Kidney epithelial cell (primary cell): ENCODE data around the gene PIBF1. TPM values are rescaled to one million over a fixed set of nuclear protein-coding genes. Genes with fewer than 3 reads are reported as not detected.
"Not testable (repeated sequence)": the region's sequence is repeated elsewhere in the genome, so short reads cannot be mapped to it uniquely, and the experiment has no call there.

Experiments
- DNase-seq: peaks from one replicate; pipeline ENCODE4 v3.0.0-alpha.2; 2010; ENCODE audit warnings: low read depth
- H3K27me3 ChIP-seq: 2 replicates; pipeline ENCODE4 v1.6.0; 2011; ENCODE audit warnings: low read length; ENCODE audit not compliant: control insufficient read depth, insufficient read depth
- H3K36me3 ChIP-seq: 2 replicates; pipeline ENCODE4 v1.5.1; 2011; ENCODE audit warnings: low read length; ENCODE audit not compliant: control insufficient read depth, insufficient read depth
- H3K4me3 ChIP-seq: 2 replicates; pipeline ENCODE4 v1.5.1; 2011; ENCODE audit warnings: low read depth, mild to moderate bottlenecking, control low read depth, low read length
- total RNA-seq: library from RNA; depleted of rRNA; stranded (reverse); fragments of >200 nt; gene quantifications from 2 replicates; pipeline ENCODE4 v1.2.3, GENCODE V29; 2015
- TF ChIP-seq, protein P1 (sequence below): IDR thresholded peaks from 2 replicates; pipeline ENCODE4 v1.5.1; 2011; ENCODE audit warnings: mild to moderate bottlenecking, moderate library complexity, low read length, control low read depth, inconsistent platforms; ENCODE audit not compliant: insufficient read depth, poor library complexity, severe bottlenecking

PIBF1 gene
- total RNA-seq, 1 donor from 2014 or later = 17.0 TPM

- no peak for DNase-seq
- TF ChIP-seq, protein P1, sequence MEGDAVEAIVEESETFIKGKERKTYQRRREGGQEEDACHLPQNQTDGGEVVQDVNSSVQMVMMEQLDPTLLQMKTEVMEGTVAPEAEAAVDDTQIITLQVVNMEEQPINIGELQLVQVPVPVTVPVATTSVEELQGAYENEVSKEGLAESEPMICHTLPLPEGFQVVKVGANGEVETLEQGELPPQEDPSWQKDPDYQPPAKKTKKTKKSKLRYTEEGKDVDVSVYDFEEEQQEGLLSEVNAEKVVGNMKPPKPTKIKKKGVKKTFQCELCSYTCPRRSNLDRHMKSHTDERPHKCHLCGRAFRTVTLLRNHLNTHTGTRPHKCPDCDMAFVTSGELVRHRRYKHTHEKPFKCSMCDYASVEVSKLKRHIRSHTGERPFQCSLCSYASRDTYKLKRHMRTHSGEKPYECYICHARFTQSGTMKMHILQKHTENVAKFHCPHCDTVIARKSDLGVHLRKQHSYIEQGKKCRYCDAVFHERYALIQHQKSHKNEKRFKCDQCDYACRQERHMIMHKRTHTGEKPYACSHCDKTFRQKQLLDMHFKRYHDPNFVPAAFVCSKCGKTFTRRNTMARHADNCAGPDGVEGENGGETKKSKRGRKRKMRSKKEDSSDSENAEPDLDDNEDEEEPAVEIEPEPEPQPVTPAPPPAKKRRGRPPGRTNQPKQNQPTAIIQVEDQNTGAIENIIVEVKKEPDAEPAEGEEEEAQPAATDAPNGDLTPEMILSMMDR = peak; percentile 78
- no peaks in the 10 kb centered on the region for H3K27me3 ChIP-seq
- H3K36me3 ChIP-seq = no peaks in the 10 kb centered on the region
- H3K4me3 ChIP-seq = no peak overlapping the region
Observed at GRCh38 chr13:72839831-72840426, 58.0 kb downstream of the PIBF1 start.

DNA sequence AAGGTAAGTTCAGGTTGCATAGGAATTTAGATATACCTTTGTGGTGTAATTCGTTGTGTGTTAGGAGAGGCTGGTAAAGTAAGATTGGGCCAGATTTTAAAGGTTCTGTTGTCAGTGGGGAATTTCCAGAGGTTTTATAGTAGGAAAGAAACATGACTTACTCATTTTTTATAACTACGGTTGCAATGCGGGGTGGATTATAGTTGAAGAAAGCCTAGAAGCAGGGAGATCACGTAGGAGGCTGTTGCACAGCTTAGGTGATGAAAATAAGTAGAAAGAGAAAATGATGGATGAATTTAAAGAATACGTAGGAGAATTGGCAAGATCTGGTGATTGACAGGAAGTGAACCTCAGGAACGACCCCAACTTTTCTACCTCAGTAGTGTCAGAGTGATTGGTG, 61.1 kb downstream of the PIBF1 start:
- no peak overlapping the region for H3K4me3 ChIP-seq
- no peaks in the 10 kb centered on the region for H3K36me3 ChIP-seq
- no peaks in the 10 kb centered on the region for H3K27me3 ChIP-seq
- TF ChIP-seq, protein P1 = no peak
- DNase-seq = no peak

- not testable (repeated sequence) for H3K4me3 ChIP-seq, H3K27me3 ChIP-seq, DNase-seq, H3K36me3 ChIP-seq
Observed at GRCh38 chr13:72845148-72845547, 63.2 kb downstream of the PIBF1 start.

DNA sequence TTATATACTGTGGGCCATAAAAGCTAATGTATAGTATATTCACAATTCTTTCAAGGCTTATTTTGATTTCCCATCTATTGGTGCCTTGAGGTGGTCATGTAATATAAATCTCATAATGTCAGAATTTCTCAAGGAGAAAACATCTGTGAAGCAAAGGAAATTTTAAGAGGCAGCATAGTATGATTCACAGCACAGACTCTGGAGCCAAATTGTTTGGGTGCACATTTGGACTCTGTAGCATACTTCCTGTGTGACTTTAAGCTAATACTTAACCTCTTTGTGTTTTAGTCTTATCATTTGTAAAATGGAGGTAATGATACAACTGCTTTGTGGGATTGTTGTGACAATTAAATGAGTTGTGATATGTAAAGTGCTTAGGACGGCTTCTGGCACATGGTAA, 67.6 kb downstream of the PIBF1 start:
- TF ChIP-seq, protein P1 = no peak
- no peak overlapping the region for H3K4me3 ChIP-seq
- no peaks in the 10 kb centered on the region for H3K27me3 ChIP-seq
- no peak for DNase-seq
- no peaks in the 10 kb centered on the region for H3K36me3 ChIP-seq

GRCh38 chr13:72850959-72851677, 69.2 kb downstream of the PIBF1 start:
- no peaks in the 10 kb centered on the region for H3K36me3 ChIP-seq
- TF ChIP-seq, protein P1 = no peak

GRCh38 chr13:72851678-72852014, 69.7 kb downstream of the PIBF1 start:
- no peak for DNase-seq
- H3K4me3 ChIP-seq = no peak overlapping the region
- TF ChIP-seq, protein P1 = no peak

More at GRCh38 chr13:72850959-72851677, 69.2 kb downstream of the PIBF1 start:
- H3K4me3 ChIP-seq = no peak overlapping the region
- H3K27me3 ChIP-seq = no peaks in the 10 kb centered on the region
- DNase-seq = no peak

More at GRCh38 chr13:72851678-72852014, 69.7 kb downstream of the PIBF1 start:
- Histone ChIP-seq H3K27me3 (no peaks in the 10 kb centered on the region), H3K36me3 (no peaks in the 10 kb centered on the region)
